Activated naive CD4-positive, alpha-beta T cell treated with anti-CD3 and anti-CD28 coated beads, Interleukin-2, amount 50 U/mL, for 24 hours (primary cell): Measurements from ENCODE around the gene KCNJ16.

Experiments used
- H3K27ac Mint-ChIP-seq: one replicate; pipeline ENCODE4 v1.8.0; 2021; ENCODE audit warnings: mild to moderate bottlenecking, mixed read lengths
- H3K27me3 Mint-ChIP-seq: one replicate; pipeline ENCODE4 v1.8.0; 2021; ENCODE audit warnings: mixed read lengths
- H3K36me3 Mint-ChIP-seq: one replicate; pipeline ENCODE4 v1.8.0; 2021; ENCODE audit warnings: mixed read lengths
- H3K4me1 Mint-ChIP-seq: one replicate; pipeline ENCODE4 v1.8.0; 2021; ENCODE audit warnings: mixed read lengths
- H3K4me3 Mint-ChIP-seq: one replicate; pipeline ENCODE4 v1.8.0; 2021; ENCODE audit warnings: mild to moderate bottlenecking, mixed read lengths
- H3K9me3 Mint-ChIP-seq: one replicate; pipeline ENCODE4 v1.8.0; 2021; ENCODE audit warnings: mixed read lengths

KCNJ16 gene

DNA sequence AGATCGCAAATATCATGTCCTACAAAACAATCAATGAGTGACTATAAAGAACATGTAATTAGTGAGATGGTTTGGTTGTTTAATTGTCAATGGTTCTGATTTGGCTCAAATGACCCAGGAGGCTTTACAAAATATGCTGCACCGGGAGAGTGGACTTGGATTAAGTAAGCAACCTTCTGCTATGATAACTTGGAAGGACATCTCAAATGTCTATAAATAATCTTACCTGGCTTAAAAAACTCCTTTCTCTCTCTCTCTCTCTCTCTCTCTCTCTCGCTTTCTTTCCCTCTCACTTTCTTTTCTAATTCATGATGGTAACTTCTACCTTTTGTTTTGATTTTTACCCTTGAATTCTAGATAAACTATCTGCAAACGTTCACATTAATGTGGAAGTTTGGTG, 108.5 kb downstream of the KCNJ16 start:
- Mint-ChIP-seq H3K27me3 (peaks cover 8% of the 10 kb centered on the region), H3K27ac (no peak overlapping the region), H3K4me3 (no peak overlapping the region), H3K36me3 (no peaks in the 10 kb centered on the region), H3K4me1 (no peaks in the 10 kb centered on the region), H3K9me3 (peaks cover 6% of the 10 kb centered on the region)

DNA sequence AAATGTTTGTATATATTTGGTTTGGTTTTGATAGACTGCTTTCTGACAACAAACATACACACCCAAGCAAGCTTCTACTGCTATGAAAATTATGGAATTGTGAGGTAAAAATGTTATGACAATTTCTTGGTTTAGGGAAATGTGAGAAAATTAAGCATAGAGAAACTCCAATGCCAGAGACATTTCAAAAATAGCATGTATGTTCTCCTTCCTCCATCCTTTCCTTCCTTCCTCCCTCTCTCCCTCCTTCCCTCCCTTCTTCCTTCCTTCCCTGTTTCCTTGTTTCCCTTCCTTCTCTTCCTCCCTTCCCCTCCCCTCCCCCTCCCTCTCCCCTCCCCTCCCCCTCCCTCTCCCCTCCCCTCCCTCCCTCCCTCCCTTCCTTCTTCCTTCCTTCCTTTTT, 109.2 kb downstream of the KCNJ16 start:
- Mint-ChIP-seq H3K9me3 (peaks cover 6% of the 10 kb centered on the region), H3K36me3 (no peaks in the 10 kb centered on the region), H3K27me3 (peaks cover 9% of the 10 kb centered on the region), H3K4me1 (no peaks in the 10 kb centered on the region), H3K27ac (no peak overlapping the region), H3K4me3 (no peak overlapping the region)

DNA sequence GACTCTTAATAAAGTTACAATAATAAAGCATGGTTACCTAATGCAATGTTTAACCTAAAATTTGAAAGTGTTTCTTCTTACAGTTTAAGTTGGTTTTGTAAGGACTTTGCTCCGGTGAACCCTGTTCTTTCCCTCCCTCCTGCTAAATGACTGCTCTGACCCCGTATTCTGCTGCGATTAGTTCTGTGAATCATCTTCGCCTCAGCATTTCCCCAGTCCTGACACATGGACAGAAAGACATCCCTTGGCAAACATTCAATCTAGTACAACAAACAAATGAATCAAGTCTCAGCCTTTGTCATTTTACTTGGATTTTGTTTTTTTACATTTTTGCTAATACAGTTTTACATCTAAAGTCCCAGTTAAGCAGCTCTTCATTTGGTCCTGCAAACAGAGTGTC, 109.7 kb downstream of the KCNJ16 start:
- H3K4me3 Mint-ChIP-seq: no peak overlapping the region
- H3K27ac Mint-ChIP-seq: no peak overlapping the region
- peaks cover 6% of the 10 kb centered on the region for H3K9me3 Mint-ChIP-seq
- no peaks in the 10 kb centered on the region for H3K36me3 Mint-ChIP-seq
- H3K27me3 Mint-ChIP-seq: peaks cover 7% of the 10 kb centered on the region
- H3K4me1 Mint-ChIP-seq: no peaks in the 10 kb centered on the region
